ENCODE results near the gene STRN4. TPM values are rescaled to one million over a fixed set of nuclear protein-coding genes. Genes with fewer than 3 reads are reported as not detected.

Gene STRN4
- total RNA-seq, 1 experiment from 2014 or later, result 143 TPM

GRCh38 chr19:46787331-46788261 is 41.3 kb upstream of the STRN4 start:
- Histone ChIP-seq H3K23me2 (ENCODE audit: insufficient read length, low read depth, low read length, poor library complexity, severe bottlenecking) (peaks cover 23% of the 10 kb centered on the region), H2BK20ac (ENCODE audit: low read depth, low read length, poor library complexity, severe bottlenecking) (no peak overlapping the region), H2BK15ac (ENCODE audit: low read depth, low read length) (no peak overlapping the region), H3K4me2 (ENCODE audit: insufficient read depth, insufficient read length, low read length) (peak overlapping the region; percentile 96), H3K23ac (ENCODE audit: insufficient read length, low read depth, low read length) (no peak overlapping the region), H3K27me3 (ENCODE audit: insufficient read depth, low read length) (no peaks in the 10 kb centered on the region; the same call in 1 of the 2 replicates), H3K79me1 (ENCODE audit: insufficient read depth, low read depth, low read length, poor library complexity, severe bottlenecking) (peaks cover 9% of the 10 kb centered on the region), H2BK120ac (ENCODE audit: low read depth, low read length, poor library complexity, severe bottlenecking) (no peak overlapping the region), H4K91ac (ENCODE audit: insufficient read length, low read depth, low read length) (no peak overlapping the region), H4K5ac (ENCODE audit: insufficient read length, low read depth, low read length) (no peak overlapping the region), H3K79me2 (ENCODE audit: insufficient read depth, low read length) (peaks cover 40% of the 10 kb centered on the region; the same call in 1 of the 2 replicates), H3K4me1 (ENCODE audit: insufficient read depth, low read length) (peaks cover 5% of the 10 kb centered on the region; the same call in 1 of the 2 replicates), H3K27ac (ENCODE audit: insufficient read length, low read depth, low read length) (no peak overlapping the region), H3K18ac (ENCODE audit: insufficient read length, low read depth, low read length) (no peak overlapping the region), H3K9me3 (ENCODE audit: control insufficient read depth, low read depth, low read length) (no peaks in the 10 kb centered on the region), H2BK5ac (ENCODE audit: insufficient read length, low read length) (no peak overlapping the region), H3K9ac (ENCODE audit: extremely low read depth, insufficient read length, low read length) (peak overlapping the region; percentile 82), H2BK12ac (ENCODE audit: insufficient read length, low read depth, low read length) (no peak overlapping the region), H2AK5ac (ENCODE audit: insufficient read length, low read length) (no peak overlapping the region), H2AFZ (ENCODE audit: low read length) (no peak overlapping the region), H3K14ac (ENCODE audit: insufficient read depth, low read length) (peak overlapping the region; percentile 78), H3T11ph (ENCODE audit: low read length) (no peak overlapping the region), H4K20me1 (ENCODE audit: control insufficient read depth, insufficient read depth, insufficient read length) (peaks cover 4% of the 10 kb centered on the region), H3K4ac (ENCODE audit: low read depth, low read length) (no peak overlapping the region), H3K56ac (ENCODE audit: insufficient read length, low read depth, low read length) (no peak overlapping the region), H4K8ac (replicated peaks; ENCODE audit: insufficient read length, low read depth, low read length) (no peak overlapping the region)
- peak; percentile 56 for DNase-seq
- Mint-ChIP-seq H3K4me1 (peaks cover 26 to 43% of the 10 kb centered on the region in 2 experiments), H3K36me3 (ENCODE audit: insufficient read depth in 1 of 3, low read depth in 3 of 3) (peaks cover 31 to 43% (median 37%) of the 10 kb centered on the region in 3 experiments), H3K27me3 (ENCODE audit: low read depth) (peaks cover 17% of the 10 kb centered on the region), H3K27ac (peak overlapping the region; percentile 98 to 99 (median 99)), H3K4me3 (peak overlapping the region; percentile 97 to 100), H3K9me3 (no peaks in the 10 kb centered on the region; a peak in 1 of 5 replicates)
- no peak for TF ChIP-seq CTCF (conservative IDR thresholded peaks at IDR 0.05)
- WGBS (ENCODE audit: extremely low coverage, insufficient read length, low lambda C conversion rate), result no CpG with 5 or more reads among the region's 80 CpGs
